Breast epithelium (tissue), 3 donors: ENCODE results near the gene ZNF140. TPM values are rescaled to one million over a fixed set of nuclear protein-coding genes. Genes with fewer than 3 reads are reported as not detected.

Experiments
- total RNA-seq, 3 donors: library from RNA; depleted of rRNA; stranded (reverse); fragments of >200 nt; gene quantifications; one replicate each; pipeline ENCODE4 v1.1.0, GENCODE V29; 2016

Gene ZNF140
- total RNA-seq, 3 donors from 2014 or later, result 9.3 to 34.5 (median 22.3) TPM

Other genes starting within 250 kb of the ZNF140 start
- gene CHFR, start 193.3 kb upstream of the ZNF140 start, total RNA-seq, result 10 to 100 TPM; 22.4 to 36.1 (median 26.5) TPM
- 10 to 100 TPM in 2 of 3 donors, 1 to 10 TPM in 1; 8.3 to 17.9 (median 16.1) TPM for gene ZNF605, start 124.6 kb upstream of the ZNF140 start, total RNA-seq
- 10 to 100 TPM; 12.0 to 19.6 (median 19.0) TPM for gene ZNF26, start 94.6 kb upstream of the ZNF140 start, total RNA-seq
- gene ZNF84, start 43.4 kb upstream of the ZNF140 start, total RNA-seq, result 10 to 100 TPM; 25.0 to 61.0 (median 29.2) TPM
- gene ZNF891, start 49.4 kb downstream of the ZNF140 start, total RNA-seq, result 1 to 10 TPM; 2.7 to 5.7 (median 4.6) TPM
- 10 to 100 TPM; 12.8 to 35.0 (median 13.4) TPM for gene ZNF10, start 49.7 kb downstream of the ZNF140 start, total RNA-seq
- 10 to 100 TPM; 15.4 to 38.2 (median 23.3) TPM for gene ZNF268, start 100.6 kb downstream of the ZNF140 start, total RNA-seq
- not detected for gene ANHX, start 155.0 kb downstream of the ZNF140 start, total RNA-seq